ENCODE results near the gene SLC18A3.

- TF ChIP-seq TAF1 (IDR thresholded peaks at IDR 0.05; ENCODE audit: low read depth) (no peak), MAX (IDR thresholded peaks at IDR 0.05) (no peak), TEAD4 (IDR thresholded peaks at IDR 0.05) (no peak), RAD21 (IDR thresholded peaks at IDR 0.05; ENCODE audit: low read depth) (no peak), NFIC (IDR thresholded peaks at IDR 0.05) (no peak)
Observed at GRCh38 chr10:49619613-49620012, 9.5 kb downstream of the SLC18A3 start.
